Upper lobe of left lung (tissue), 4 donors: ENCODE results near the gene CRISP1.

Source experiments
- CTCF ChIP-seq, 6 experiments: fragments of 450-650 bp in 4 of 6; fragments of 200-600 bp in 2 of 6; sonication (generic) in 2 of 6; IDR thresholded peaks; one replicate each; pipeline ENCODE4 v1.5.1; 2016 to 2019; ENCODE audit warnings: antibody characterized with exemption in 6 of 6
- EP300 ChIP-seq, 4 donors: sonication (generic); formaldehyde crosslinking; IDR thresholded peaks; one replicate each; pipeline ENCODE4 v1.5.1; 2017; ENCODE audit warnings: antibody characterized with exemption in 4 of 4, control low read depth in 2 of 4
- POLR2A ChIP-seq, 4 donors: fragments of 450-650 bp; IDR thresholded peaks; one replicate each; pipeline ENCODE4 v1.5.1; 2016 to 2017; ENCODE audit warnings: antibody characterized with exemption in 4 of 4, mild to moderate bottlenecking in 2 of 4
- POLR2AphosphoS5 ChIP-seq, 2 donors: sonication (generic); formaldehyde crosslinking; IDR thresholded peaks; one replicate each; pipeline ENCODE4 v1.5.1; 2017; ENCODE audit warnings: antibody characterized with exemption in 2 of 2

GRCh38 chr6:49911252-49911651 lies 44.9 kb upstream of the CRISP1 start:
- TF ChIP-seq POLR2A (IDR thresholded peaks at IDR 0.05) (no peak), CTCF (IDR thresholded peaks at IDR 0.05) (no peak), POLR2AphosphoS5 (IDR thresholded peaks at IDR 0.05) (no peak), EP300 (IDR thresholded peaks at IDR 0.05) (no peak)
